Stimulated activated CD4-positive, alpha-beta T cell treated with anti-CD3 and anti-CD28 coated beads, Interleukin-4, amount 100 ng/mL, for 24 hours (primary cell): ENCODE measurements around the gene PTCH1.

Experiments used
- DNase-seq: peaks from one replicate; pipeline ENCODE4 v3.0.0-alpha.2; 2020

Gene PTCH1

DNA sequence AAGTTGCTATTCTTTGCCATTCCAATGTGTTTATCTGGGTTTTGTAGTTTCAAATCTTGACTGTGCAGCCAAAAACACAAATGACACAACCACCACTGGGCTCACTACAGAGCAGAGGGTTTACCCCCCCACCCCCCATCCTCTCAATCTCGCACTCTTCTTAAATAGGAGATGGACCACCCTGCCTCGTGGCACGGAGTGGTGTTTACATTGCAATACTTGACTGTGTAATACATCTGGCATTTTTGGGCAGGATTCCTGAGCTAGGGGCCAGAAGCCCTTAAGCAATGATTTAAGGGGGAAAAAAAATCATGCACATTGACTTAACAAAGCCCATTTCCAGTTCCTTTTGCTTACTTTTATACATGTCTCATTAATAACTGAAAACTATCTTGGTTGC, 19.0 kb downstream of the PTCH1 start:
- DNase-seq, result no peak

DNA sequence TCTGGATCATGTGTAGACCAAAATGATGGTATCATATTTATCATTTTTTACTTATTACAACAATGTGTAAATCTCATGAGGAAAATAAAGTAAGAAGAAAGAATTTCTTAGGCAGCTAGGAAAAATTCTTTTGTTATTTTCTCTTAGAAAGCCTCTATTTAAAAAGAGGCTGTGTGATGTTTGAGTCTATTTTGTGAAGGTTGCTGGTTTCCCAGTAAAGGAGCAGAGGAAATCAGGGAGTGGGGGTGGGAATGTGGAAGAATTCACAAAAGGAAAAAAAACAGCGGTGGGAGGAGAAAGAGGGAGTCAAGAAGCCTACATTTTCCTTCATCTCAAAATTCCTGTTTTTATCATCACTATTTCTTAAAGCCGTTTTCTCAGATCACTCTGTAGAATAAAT, 20.1 kb downstream of the PTCH1 start:
- no peak for DNase-seq

GRCh38 chr9:95495961-95496360, 20.8 kb downstream of the PTCH1 start:
- no peak for DNase-seq

DNA sequence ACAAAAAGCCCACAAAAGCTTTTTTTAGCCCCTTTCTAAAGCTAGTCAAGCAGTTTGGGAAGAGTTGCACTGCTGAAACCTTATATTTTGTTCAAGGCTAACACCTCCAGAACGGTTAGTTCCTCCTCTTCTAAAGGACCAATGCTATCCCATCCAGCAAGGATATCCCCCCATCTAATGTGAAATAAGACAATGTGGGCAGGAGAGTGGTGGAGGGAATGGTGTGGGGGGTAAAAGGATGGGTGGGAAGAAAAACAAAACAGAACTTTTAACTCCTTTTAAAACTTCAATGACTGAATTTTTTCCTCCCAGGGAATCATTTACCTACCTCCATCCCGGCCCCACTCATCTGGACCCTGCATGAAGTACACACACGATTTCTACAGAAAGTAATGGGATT, 21.2 kb downstream of the PTCH1 start:
- no peak for DNase-seq

DNA sequence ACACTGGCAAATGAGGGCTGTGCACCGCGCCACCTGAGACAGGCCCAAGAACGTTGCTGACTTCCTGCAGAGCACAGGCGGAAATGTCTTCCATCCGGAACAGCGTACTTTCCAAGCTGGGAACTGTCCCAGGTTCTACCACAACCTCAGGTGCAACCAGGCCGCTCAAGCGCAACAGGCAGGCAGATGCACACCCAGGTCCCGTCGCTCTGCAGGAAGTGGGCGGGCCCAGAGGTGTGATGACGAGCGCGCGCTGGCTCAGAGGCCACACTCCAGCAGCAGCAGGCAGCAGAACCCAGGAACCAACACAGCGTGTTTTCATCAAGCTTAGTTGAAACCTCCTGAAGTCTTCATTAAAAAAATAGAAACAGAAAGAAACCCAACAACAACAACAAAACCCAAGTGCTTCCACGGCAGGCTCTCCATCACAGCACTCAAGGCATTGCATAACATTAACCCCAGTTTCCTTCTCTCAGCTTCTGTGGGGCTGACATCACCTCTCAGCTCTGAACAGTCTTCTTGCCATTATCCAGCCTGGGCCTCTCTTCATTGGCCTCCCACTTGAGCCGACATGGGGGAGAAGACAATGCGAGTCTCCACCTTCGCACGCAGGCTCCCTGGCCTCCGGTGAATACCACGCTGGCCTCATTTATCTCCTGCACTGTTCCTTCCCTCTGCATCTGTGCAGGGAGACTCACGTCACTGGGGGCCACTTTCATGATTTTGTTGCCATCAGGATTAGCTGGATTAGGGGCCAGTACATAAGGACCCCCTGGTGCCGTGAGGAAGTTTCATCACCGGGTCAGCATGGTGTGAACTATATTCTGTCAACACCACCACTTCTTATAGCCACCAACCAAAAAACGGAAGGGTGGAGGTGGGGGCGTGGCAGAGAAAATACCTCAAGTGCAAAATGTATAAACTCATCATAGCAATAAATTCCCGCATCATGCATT, 22.1 kb downstream of the PTCH1 start:
- DNase-seq, result peak; percentile 82

GRCh38 chr9:95494022-95494415, 22.8 kb downstream of the PTCH1 start:
- no peak for DNase-seq

DNA sequence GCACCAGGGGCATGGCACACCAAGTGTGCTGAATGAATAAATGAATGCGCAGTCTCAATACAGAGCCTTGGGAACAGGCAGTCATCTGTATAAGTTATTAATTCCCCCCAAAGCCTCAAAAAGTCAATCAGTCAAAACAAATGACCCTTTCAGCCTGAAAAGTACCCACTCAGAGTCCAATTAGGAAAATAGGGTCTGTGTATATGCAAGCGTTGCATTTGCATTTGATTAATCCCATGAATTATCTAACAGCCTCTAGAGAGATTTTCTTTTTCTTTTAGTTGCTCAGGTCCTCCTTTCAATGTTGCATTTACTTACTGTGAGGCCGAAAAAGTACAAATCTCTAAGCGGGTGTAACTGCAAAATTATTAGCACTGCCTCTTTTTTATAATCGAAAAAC, 23.4 kb downstream of the PTCH1 start:
- no peak for DNase-seq

GRCh38 chr9:95491543-95492320, 25.0 kb downstream of the PTCH1 start:
- DNase-seq, result no peak

DNA sequence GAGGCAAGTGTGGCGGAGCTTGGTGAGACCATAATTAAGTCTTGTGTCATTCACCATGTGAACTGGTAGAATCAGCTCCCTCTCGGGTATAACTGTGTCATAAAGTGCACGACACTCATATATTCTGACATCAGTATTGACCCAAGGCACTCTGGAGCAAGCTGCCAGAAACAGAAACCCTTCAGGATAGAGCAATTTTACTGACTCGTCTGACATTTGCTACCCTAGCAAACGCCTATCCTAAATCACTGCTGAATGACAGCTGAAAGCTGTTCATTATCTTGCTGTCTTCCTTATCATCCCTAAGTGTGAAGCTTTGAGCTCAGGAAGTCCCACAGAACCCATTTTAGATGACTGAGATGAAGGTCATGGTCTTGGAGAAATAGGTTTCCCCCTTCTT, 27.8 kb downstream of the PTCH1 start:
- no peak for DNase-seq

- no peak for DNase-seq
Observed at GRCh38 chr9:95486318-95486717, 30.5 kb downstream of the PTCH1 start.

- no peak for DNase-seq
Observed at GRCh38 chr9:95484225-95484624, 32.5 kb downstream of the PTCH1 start.

DNA sequence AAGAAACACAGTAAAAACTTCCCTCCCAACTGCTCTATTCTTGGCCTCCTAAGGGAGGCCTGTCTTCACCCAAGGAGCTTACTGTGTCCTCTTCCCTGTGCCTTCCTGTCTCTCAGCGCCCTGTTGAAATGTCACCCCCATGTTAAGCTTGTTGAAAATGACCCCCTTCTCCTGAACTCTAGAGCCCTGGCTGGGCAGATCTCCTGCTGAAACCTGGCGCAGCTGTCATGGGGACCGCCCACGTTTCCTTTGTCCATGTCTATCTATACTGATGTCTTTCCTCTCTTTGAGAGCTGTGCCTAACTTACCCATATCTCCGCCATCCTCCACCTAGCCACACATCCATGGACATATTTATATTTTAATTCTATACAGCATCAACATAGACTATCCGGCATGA, 33.3 kb downstream of the PTCH1 start:
- no peak for DNase-seq

- DNase-seq, result no peak
Observed at GRCh38 chr9:95482621-95483020, 34.1 kb downstream of the PTCH1 start.

GRCh38 chr9:95481000-95481399, 35.8 kb downstream of the PTCH1 start:
- DNase-seq, result no peak

DNA sequence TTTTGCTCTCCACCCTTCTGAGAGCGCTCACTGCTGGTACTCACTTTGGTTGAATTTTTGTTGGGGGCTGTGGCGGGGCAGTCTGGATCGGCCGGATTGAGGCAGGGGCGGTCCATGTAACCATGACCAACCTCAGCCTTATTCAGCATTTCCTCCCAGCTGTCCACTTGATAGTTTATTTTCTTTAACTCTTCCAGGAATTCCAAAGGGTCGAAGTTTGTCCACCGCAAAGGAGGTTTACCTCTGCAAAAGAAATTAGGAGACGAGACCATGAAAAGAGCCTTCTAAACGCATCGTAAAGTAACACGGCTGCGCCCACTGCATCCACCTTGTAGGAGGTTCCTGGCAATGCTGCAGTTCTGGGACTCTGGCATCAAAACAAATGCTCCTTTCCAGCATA, 36.4 kb downstream of the PTCH1 start:
- DNase-seq, result no peak

- no peak for DNase-seq
Observed at GRCh38 chr9:95479330-95479729, 37.4 kb downstream of the PTCH1 start.

- DNase-seq, result no peak
Observed at GRCh38 chr9:95478335-95478734, 38.4 kb downstream of the PTCH1 start.

- DNase-seq, result no peak
Observed at GRCh38 chr9:95477885-95478284, 38.9 kb downstream of the PTCH1 start.

- DNase-seq, result no peak
Observed at GRCh38 chr9:95477441-95477840, 39.3 kb downstream of the PTCH1 start.

DNA sequence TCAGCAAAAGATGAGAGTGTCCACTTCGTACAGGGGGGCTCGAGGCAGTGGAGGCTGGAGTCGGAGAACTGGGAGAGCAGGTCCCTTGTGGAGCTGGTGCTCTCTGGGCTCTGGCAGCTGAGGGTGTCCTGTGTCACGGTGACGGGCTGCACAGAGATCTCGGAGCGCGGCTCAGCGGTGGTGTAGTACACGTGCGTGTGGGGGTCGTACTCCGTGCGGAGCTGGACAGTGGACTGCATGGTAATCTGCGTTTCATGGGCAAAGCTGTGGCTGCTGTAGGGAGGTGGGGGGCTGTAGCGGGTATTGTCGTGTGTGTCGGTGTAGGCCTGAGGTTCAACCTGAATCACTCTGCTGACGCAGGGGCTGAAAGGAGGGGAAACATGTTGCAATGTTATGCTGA, 48.0 kb downstream of the PTCH1 start:
- DNase-seq, result no peak

GRCh38 chr9:95465115-95465514, 51.7 kb downstream of the PTCH1 start:
- DNase-seq, result no peak

DNA sequence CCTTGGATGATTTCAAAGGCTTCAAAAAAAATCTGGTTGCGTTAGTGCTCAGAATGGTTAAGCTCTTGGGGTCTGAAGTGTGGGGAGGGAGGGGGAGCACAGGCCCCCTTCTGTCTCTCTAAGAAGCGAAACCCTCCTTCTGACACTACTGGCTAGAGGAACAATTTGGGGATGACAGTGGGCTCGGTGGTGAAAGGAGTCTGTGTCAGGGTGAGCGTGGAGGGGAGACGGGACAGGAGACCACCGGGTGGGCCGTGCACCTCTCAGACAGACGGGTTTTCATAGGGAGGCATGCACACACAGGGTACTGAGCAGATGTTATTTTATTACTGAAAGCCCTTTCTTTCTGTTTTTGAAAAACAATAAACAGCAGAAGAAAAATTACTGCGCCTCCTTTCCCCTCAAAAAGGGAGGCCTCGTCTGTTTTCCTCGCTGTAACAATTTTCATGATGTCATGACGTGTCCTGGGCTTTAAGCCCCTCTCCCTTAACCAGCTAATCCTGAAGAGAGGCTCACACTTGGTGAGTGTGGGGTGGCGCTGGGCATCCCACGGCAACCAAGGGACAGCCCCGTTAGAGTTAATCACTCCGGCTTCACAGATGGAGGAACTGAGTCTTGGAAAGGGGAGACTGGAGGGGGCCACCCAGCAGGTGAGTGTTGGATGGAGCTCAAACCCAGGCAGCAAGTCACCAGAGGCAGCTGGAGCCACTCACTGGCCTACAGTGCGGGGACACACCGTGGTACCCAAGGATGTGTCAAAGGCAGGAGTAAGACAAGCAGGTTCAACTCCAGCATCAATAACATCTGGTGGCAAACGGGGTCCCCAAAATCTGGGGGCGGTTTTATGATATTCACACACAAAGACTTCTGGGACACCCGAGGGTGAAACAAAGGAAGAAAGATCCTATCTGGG, 53.4 kb downstream of the PTCH1 start:
- no peak for DNase-seq
